IMR-90 (cell line): ENCODE data around the gene SREBF2. TPM values are rescaled to one million over a fixed set of nuclear protein-coding genes. Genes with fewer than 3 reads are reported as not detected.

Experiments used
- ATAC-seq: fragments of 200-7000 bp; cut with Tn5 transposase; 2 replicates; pipeline ENCODE4 v1.9.1; 2020; ENCODE audit warnings: low read depth, mild to moderate bottlenecking, moderate library complexity
- BruUV-seq: library from RNA; stranded (reverse); fragments of 400-500 nt; replicated peaks from 2 replicates; lab custom pipeline; 2021; lab: Mats Ljungman, UMichigan
- CTCF ChIA-PET: fragments of 300-600 bp; formaldehyde crosslinking; extraction: SDS; loops from one replicate; lab custom pipeline; 2021; ENCODE audit warnings: antibody characterized with exemption; lab: Yijun Ruan, JAX
- POLR2A ChIA-PET: fragments of 300-600 bp; sonication (Branson Sonifier 250); formaldehyde crosslinking; loops from one replicate; lab custom pipeline; 2022; ENCODE audit warnings: antibody characterized with exemption; ENCODE audit not compliant: unreplicated experiment; lab: Charles Lee
- DNase-seq: peaks from one replicate; pipeline ENCODE4 v3.0.0; 2013
- H2AFZ ChIP-seq: replicated peaks from 2 replicates; pipeline ENCODE3; 2013; ENCODE audit warnings: low read length, mild to moderate bottlenecking; ENCODE audit not compliant: poor library complexity
- H2AK5ac ChIP-seq: 2 replicates; pipeline ENCODE4 v1.6.1; 2013; ENCODE audit warnings: low read depth, low read length, inconsistent platforms
- H2AK9ac ChIP-seq: replicated peaks from 2 replicates; pipeline ENCODE3; 2013; ENCODE audit warnings: mild to moderate bottlenecking, low read depth, low read length, moderate library complexity; ENCODE audit not compliant: poor library complexity
- H2BK120ac ChIP-seq: 2 replicates; pipeline ENCODE4 v1.6.1; 2013; ENCODE audit warnings: low read depth, low read length, inconsistent platforms
- H2BK15ac ChIP-seq: 3 replicates; pipeline ENCODE4 v1.6.1; 2013; ENCODE audit warnings: low read depth, low read length, inconsistent platforms
- H2BK20ac ChIP-seq: 2 replicates; pipeline ENCODE4 v1.6.1; 2013; ENCODE audit warnings: low read depth, mild to moderate bottlenecking, inconsistent platforms, low read length, moderate library complexity
- H2BK5ac ChIP-seq: 2 replicates; pipeline ENCODE4 v1.6.1; 2013; ENCODE audit warnings: mild to moderate bottlenecking, low read depth, low read length, inconsistent platforms; ENCODE audit not compliant: poor library complexity, severe bottlenecking
- H3K14ac ChIP-seq: replicated peaks from 2 replicates; pipeline ENCODE4 v1.6.1; 2013; ENCODE audit warnings: low read depth, low read length, inconsistent platforms
- H3K18ac ChIP-seq: 2 replicates; pipeline ENCODE4 v1.6.1; 2013; ENCODE audit warnings: low read depth, low read length, control low read depth
- H3K23ac ChIP-seq: 2 replicates; pipeline ENCODE4 v1.6.1; 2013; ENCODE audit warnings: low read depth, low read length, inconsistent platforms
- H3K27ac ChIP-seq: 2 replicates; pipeline ENCODE4 v1.5.1; 2013; ENCODE audit warnings: mild to moderate bottlenecking, control low read depth, low read length; ENCODE audit not compliant: insufficient read depth
- H3K27me3 ChIP-seq: 2 replicates; pipeline ENCODE4 v1.6.1; 2013; ENCODE audit warnings: low read length; ENCODE audit not compliant: control insufficient read depth, insufficient read depth
- H3K36me3 ChIP-seq: 2 replicates; pipeline ENCODE4 v1.6.1; 2013; ENCODE audit warnings: low read length, mixed read lengths; ENCODE audit not compliant: control insufficient read depth, insufficient read depth
- H3K4ac ChIP-seq: 2 replicates; pipeline ENCODE4 v1.6.1; 2013; ENCODE audit warnings: low read depth, low read length, inconsistent platforms
- H3K4me1 ChIP-seq: 2 replicates; pipeline ENCODE4 v1.6.1; 2013; ENCODE audit warnings: low read length, mixed read lengths; ENCODE audit not compliant: control insufficient read depth, insufficient read depth
- H3K4me2 ChIP-seq: 2 replicates; pipeline ENCODE4 v1.6.1; 2013; ENCODE audit warnings: low read depth, mild to moderate bottlenecking, control low read depth, low read length, moderate library complexity
- H3K4me3 ChIP-seq: 2 replicates; pipeline ENCODE4 v1.5.1; 2013; ENCODE audit warnings: low read depth, mild to moderate bottlenecking, control low read depth, low read length, moderate library complexity; ENCODE audit not compliant: insufficient read depth
- H3K56ac ChIP-seq: 2 replicates; pipeline ENCODE4 v1.6.1; 2013; ENCODE audit warnings: low read length, inconsistent platforms; ENCODE audit not compliant: insufficient read depth; ENCODE audit errors: extremely low read depth
- H3K79me1 ChIP-seq, 2 experiments: 2 replicates each; pipeline ENCODE4 v1.6.1; 2013; ENCODE audit warnings: low read length in 2 of 2, inconsistent platforms in 1 of 2, low read depth in 1 of 2
- H3K9ac ChIP-seq: 2 replicates; pipeline ENCODE4 v1.6.1; 2013; ENCODE audit warnings: low read depth, low read length, control low read depth
- H3K9me1 ChIP-seq: 2 replicates; pipeline ENCODE4 v1.6.1; 2013; ENCODE audit warnings: low read length, inconsistent platforms; ENCODE audit not compliant: insufficient read depth
- H3K9me3 ChIP-seq: 2 replicates; pipeline ENCODE4 v1.6.1; 2013; ENCODE audit warnings: low read length; ENCODE audit not compliant: control insufficient read depth, insufficient read depth
- H4K20me1 ChIP-seq: 2 replicates; pipeline ENCODE4 v1.6.1; 2013; ENCODE audit warnings: low read length, inconsistent platforms; ENCODE audit not compliant: insufficient read depth
- H4K5ac ChIP-seq: 2 replicates; pipeline ENCODE4 v1.6.1; 2013; ENCODE audit warnings: mild to moderate bottlenecking, low read depth, low read length, control low read depth
- H4K8ac ChIP-seq, 2 experiments: 2 replicates each; pipeline ENCODE4 v1.6.1; 2013; ENCODE audit warnings: low read depth in 2 of 2, low read length in 2 of 2, control low read depth in 1 of 2, inconsistent platforms in 1 of 2
- H4K91ac ChIP-seq: 2 replicates; pipeline ENCODE4 v1.6.1; 2013; ENCODE audit warnings: low read depth, low read length, inconsistent platforms; ENCODE audit not compliant: insufficient read depth
- CHD1 ChIP-seq: IDR thresholded peaks from 2 replicates; pipeline ENCODE4 v1.6.1; 2012; ENCODE audit warnings: low read depth, low read length, improper control_type of control experiment
- MAZ ChIP-seq: IDR thresholded peaks from 2 replicates; pipeline ENCODE4 v1.6.1; 2012; ENCODE audit warnings: low read depth, mild to moderate bottlenecking, low read length, improper control_type of control experiment, moderate library complexity, borderline replicate concordance
- MXI1 ChIP-seq: IDR thresholded peaks from 2 replicates; pipeline ENCODE4 v1.6.1; 2012; ENCODE audit warnings: low read depth, mild to moderate bottlenecking, low read length, moderate library complexity, borderline replicate concordance
- SMC3 ChIP-seq: fragments of 150-350 bp; IDR thresholded peaks from 2 replicates; pipeline ENCODE4 v1.6.1; 2016; ENCODE audit warnings: low read depth, mild to moderate bottlenecking, antibody characterized with exemption, low read length, moderate library complexity
- USF2 ChIP-seq: fragments of 150-350 bp; IDR thresholded peaks from 2 replicates; pipeline ENCODE4 v1.6.1; 2017; ENCODE audit warnings: mild to moderate bottlenecking, antibody characterized with exemption, low read length, low read depth
- WGBS, 2 experiments: methylation state at CpG; one replicate each; pipeline versions ENCODE4 v1.1.5 to v1.1.7; 2013; ENCODE audit warnings: missing lambda C conversion rate in 2 of 2; ENCODE audit not compliant: insufficient read length in 1 of 2; ENCODE audit errors: extremely low coverage in 2 of 2; 5-methylcytosine and 5-hydroxymethylcytosine counted together
- dilution Hi-C: fragments of 300-500 bp; cut with HindIII; formaldehyde crosslinking; loops from one replicate; pipeline ENCODE4 v1.14.3; 2018; ENCODE audit warnings: low sequenced_read_pairs; ENCODE audit not compliant: unreplicated experiment
- in situ Hi-C: fragments of 300-500 bp; cut with MboI; formaldehyde crosslinking; loops from 3 replicates; pipeline ENCODE4 v1.14.3; 2019; ENCODE audit warnings: low sequenced_read_pairs, inconsistent platforms, mixed read lengths
- intact Hi-C: fragments of 100-400 bp; cut with micrococcal nuclease; formaldehyde crosslinking; loops from 2 replicates; pipeline ENCODE4 v1.10.0; 2022
- polyA plus RNA-seq, 3 experiments: library from polyadenylated mRNA; depleted of rRNA; stranded (reverse); fragments of >200 nt; gene quantifications; 2 replicates each; pipeline ENCODE4 v1.2.3, GENCODE V29; 2012; ENCODE audit warnings: low replicate concordance in 1 of 3
- total RNA-seq: library from RNA; depleted of rRNA; stranded (reverse); fragments of >200 nt; gene quantifications from 2 replicates; pipeline ENCODE4 v1.2.3, GENCODE V29; 2012

The SREBF2 gene
- total and polyA plus RNA-seq, 2 of the 4 experiments (the other 2 are of a cell fraction), result 8.1 to 47.4 TPM

GRCh38 chr22:41951898-41952474 is 119.1 kb downstream of the SREBF2 start, which contains the start of gene SMIM45:
TSS of gene SMIM45 (plus strand) at chr22:41952150.
- Histone ChIP-seq H3K18ac (no peak within 1 kb of the TSS), H2BK5ac (no peak within 1 kb of the TSS), H3K4me2 (no peak within 1 kb of the TSS), H2BK20ac (no peak within 1 kb of the TSS), H3K56ac (no peak within 1 kb of the TSS), H3K9ac (no peak within 1 kb of the TSS), H4K8ac (no peak within 1 kb of the TSS), H4K91ac (no peak within 1 kb of the TSS), H4K20me1 (no peaks in the 10 kb centered on the region; the same call in 1 of the 2 replicates), H2BK15ac (no peak within 1 kb of the TSS), H3K27ac (no peak within 1 kb of the TSS), H3K23ac (no peak within 1 kb of the TSS), H2AFZ (no peak within 1 kb of the TSS), H3K9me1 (no peaks in the 10 kb centered on the region), H2AK9ac (peak within 1 kb of the TSS; percentile 16), H3K27me3 (no peaks in the 10 kb centered on the region), H3K9me3 (no peaks in the 10 kb centered on the region), H3K36me3 (no peaks in the 10 kb centered on the region), H3K79me1 (no peaks in the 10 kb centered on the region), H3K4me1 (no peaks in the 10 kb centered on the region), H3K4ac (no peak within 1 kb of the TSS), H2BK120ac (no peak within 1 kb of the TSS), H2AK5ac (no peak within 1 kb of the TSS), H3K14ac (no peak within 1 kb of the TSS), H3K4me3 (no peak within 1 kb of the TSS), H4K5ac (no peak within 1 kb of the TSS)
- no peak for DNase-seq
- TF ChIP-seq MAZ (no peak), MXI1 (no peak), SMC3 (no peak), USF2 (peak; percentile 51), CHD1 (no peak)
- WGBS, 2 experiments, result no CpG with 5 or more reads among the region's 16 CpGs
- dilution Hi-C loops, result no loop called here
- intact Hi-C loops, result no loop called here
- BruUV-seq, result no TSS peak
- in situ Hi-C loops, result no loop called here
- ChIA-PET CTCF (no interaction called here), POLR2A (no interaction called here)
- no peak; the same call in 1 of the 2 replicates for ATAC-seq
